K562 (cell line): ENCODE results near the gene USP49. TPM values are rescaled to one million over a fixed set of nuclear protein-coding genes. Genes with fewer than 3 reads are reported as not detected.

Experiments
- ATAC-seq: fragments of 200-7000 bp; cut with Tn5 transposase; 3 replicates; pipeline ENCODE4 v1.9.1; 2020; ENCODE audit warnings: moderate library complexity
- BruUV-seq: library from RNA; stranded (reverse); fragments of 400-500 nt; replicated peaks from 2 replicates; lab custom pipeline; 2021; lab: Mats Ljungman, UMichigan
- CTCF ChIA-PET: fragments of 300-600 bp; formaldehyde crosslinking; extraction: SDS; loops from one replicate; lab custom pipeline; 2021; ENCODE audit warnings: low intra/inter-chr PET ratio; lab: Yijun Ruan, JAX
- POLR2A ChIA-PET: fragments of 300-600, 350-650 bp; sonication (Branson Sonifier 250); formaldehyde crosslinking; extraction: SDS; loops from one replicate; lab custom pipeline; 2021; ENCODE audit warnings: antibody characterized with exemption, inconsistent platforms; lab: Yijun Ruan, JAX
- DNase-seq, 4 experiments: peaks; one replicate each; pipeline versions ENCODE4 v3.0.0 to v3.0.0-alpha.2; 2011 to 2018; ENCODE audit warnings: low spot score in 3 of 4, mixed read lengths in 3 of 4; ENCODE audit errors: extremely low read depth in 1 of 4
- FAIRE-seq: peaks from 2 replicates; lab custom pipeline; 2011; peaks lifted over from hg19 to GRCh38; lab: Jason Lieb, UNC
- H2AFZ ChIP-seq: 2 replicates; pipeline ENCODE4 v1.6.0; 2011; ENCODE audit warnings: low read depth, low read length, control low read depth, inconsistent platforms
- H3K27ac ChIP-seq: fragments of 200-600 bp; 3 replicates; pipeline ENCODE4 v1.8.0; 2011; ENCODE audit warnings: low read depth, mild to moderate bottlenecking, control low read depth, inconsistent platforms, low read length, moderate library complexity, mixed read lengths; ENCODE audit errors: extremely low read depth
- H3K27me3 ChIP-seq, 2 experiments: fragments of 300-600 bp in 1 of 2; 2 replicates in 1 of 2; 3 replicates in 1 of 2; pipeline versions ENCODE4 v1.6.0 to v1.8.0; 2011; ENCODE audit warnings: inconsistent platforms in 2 of 2, low read length in 2 of 2, mild to moderate bottlenecking in 1 of 2, mixed read lengths in 1 of 2, moderate library complexity in 1 of 2; ENCODE audit not compliant: control insufficient read depth in 2 of 2, insufficient read depth in 2 of 2
- H3K36me3 ChIP-seq: fragments of 300-600 bp; 3 replicates; pipeline ENCODE4 v1.8.0; 2011; ENCODE audit warnings: mild to moderate bottlenecking, low read length, inconsistent platforms; ENCODE audit not compliant: control insufficient read depth, insufficient read depth
- H3K4me1 ChIP-seq, 2 experiments: fragments of 200-600 bp in 1 of 2; replicated peaks in 1 of 2; 2 replicates in 1 of 2; 3 replicates in 1 of 2; pipeline versions ENCODE4 v1.5.1 to v1.8.0; 2011; ENCODE audit warnings: inconsistent platforms in 2 of 2, low read length in 2 of 2, mild to moderate bottlenecking in 1 of 2, mixed read lengths in 1 of 2, moderate library complexity in 1 of 2; ENCODE audit not compliant: control insufficient read depth in 2 of 2, insufficient read depth in 2 of 2
- H3K4me2 ChIP-seq: 2 replicates; pipeline ENCODE4 v1.6.1; 2011; ENCODE audit warnings: low read length, control low read depth, inconsistent platforms, mixed read lengths; ENCODE audit not compliant: insufficient read depth
- H3K4me3 ChIP-seq: fragments of 200-600 bp; sonication (generic), shearing (Covaris generic); 2 replicates; pipeline ENCODE4 v1.5.1; 2016; ENCODE audit warnings: control low read depth, inconsistent platforms
- H3K79me2 ChIP-seq: fragments of 200-600 bp; 3 replicates; pipeline ENCODE4 v1.8.0; 2011; ENCODE audit warnings: low read length, inconsistent platforms; ENCODE audit not compliant: control insufficient read depth, insufficient read depth
- H3K9ac ChIP-seq, 2 experiments: 2 replicates each; pipeline versions ENCODE4 v1.6.0 to v1.6.1; 2011; ENCODE audit warnings: low read depth in 2 of 2, low read length in 2 of 2, control low read depth in 1 of 2, inconsistent platforms in 1 of 2, mild to moderate bottlenecking in 1 of 2, mixed read lengths in 1 of 2; ENCODE audit not compliant: insufficient read depth in 1 of 2
- H3K9me1 ChIP-seq: one replicate; pipeline ENCODE4 v1.6.0; 2011; ENCODE audit warnings: inconsistent platforms, mild to moderate bottlenecking, low read length, moderate library complexity; ENCODE audit not compliant: control insufficient read depth, insufficient read depth
- H3K9me3 ChIP-seq: replicated peaks from 2 replicates; pipeline ENCODE4 v1.5.1; 2011; ENCODE audit warnings: low read depth, low read length, inconsistent platforms; ENCODE audit not compliant: control insufficient read depth, insufficient read depth
- H4K20me1 ChIP-seq: replicated peaks from 2 replicates; pipeline ENCODE4 v1.6.1; 2011; ENCODE audit warnings: low read length, inconsistent platforms, mixed read lengths; ENCODE audit not compliant: control insufficient read depth, insufficient read depth
- ARID3B ChIP-seq: fragments of 250-450 bp; sonication (Bioruptor Pico); IDR thresholded peaks from 2 replicates; pipeline ENCODE4 v1.4.0; 2020; ENCODE audit warnings: borderline replicate concordance
- CAMTA2 ChIP-seq: fragments of 250-450 bp; sonication (Bioruptor Pico); conservative IDR thresholded peaks from 2 replicates; pipeline ENCODE4 v1.5.1; 2022
- EGR1 ChIP-seq: fragments of 450-650 bp; conservative IDR thresholded peaks from 2 replicates; pipeline ENCODE4 v1.6.1; 2017; ENCODE audit warnings: mild to moderate bottlenecking
- KDM5B ChIP-seq: fragments of 200-600 bp; sonication (generic); IDR thresholded peaks from 2 replicates; pipeline ENCODE4 v1.6.1; 2012; ENCODE audit warnings: low read depth, mild to moderate bottlenecking, moderate library complexity, low read length, control low read depth, inconsistent platforms; ENCODE audit not compliant: insufficient replicate concordance
- MECOM ChIP-seq: fragments of 250-450 bp; sonication (Bioruptor Pico); IDR thresholded peaks from 2 replicates; pipeline ENCODE4 v1.8.0; 2022; ENCODE audit warnings: inconsistent platforms
- MTA2 ChIP-seq: fragments of 450-650 bp; IDR thresholded peaks from 2 replicates; pipeline ENCODE4 v1.6.1; 2016; ENCODE audit warnings: low read depth
- NCOR1 ChIP-seq: fragments of 450-650 bp; IDR thresholded peaks from 2 replicates; pipeline ENCODE4 v1.6.1; 2016; ENCODE audit warnings: mild to moderate bottlenecking, moderate library complexity
- POLR2AphosphoS5 ChIP-seq: IDR thresholded peaks from 2 replicates; pipeline ENCODE4 v1.6.1; 2011; ENCODE audit warnings: mild to moderate bottlenecking, low read depth, low read length, moderate library complexity; ENCODE audit not compliant: control insufficient read depth, insufficient read depth
- ZKSCAN3 ChIP-seq: fragments of 250-450 bp; sonication (Bioruptor Pico); IDR thresholded peaks from 2 replicates; pipeline ENCODE4 v1.4.0; 2020
- WGBS: fragments of 100-300 bp; shearing (Covaris generic); methylation state at CpG from one replicate; pipeline ENCODE4 v1.1.6; 2016; ENCODE audit warnings: low coverage, mixed read lengths; ENCODE audit not compliant: insufficient coverage; ENCODE audit errors: missing lambda C conversion rate; 5-methylcytosine and 5-hydroxymethylcytosine counted together
- in situ Hi-C: fragments of 300-500 bp; cut with MboI; formaldehyde crosslinking; loops from 4 replicates; pipeline ENCODE4 v1.15.0; 2018; ENCODE audit warnings: inconsistent platforms, mixed read lengths
- intact Hi-C: fragments of 100-400 bp; cut with micrococcal nuclease; formaldehyde crosslinking; loops from 2 replicates; pipeline ENCODE4 v1.14.2; 2022
- polyA plus RNA-seq, 8 experiments: library from polyadenylated mRNA; depleted of rRNA in 4 of 8; stranded (reverse) in 5 of 8; unstranded in 3 of 8; fragments of >200 nt; fragmentation: Nextera tagmentation in 2 of 8; fragmentation: Illumina TruSeq in 1 of 8; extraction: Ambion mirVana in 2 of 8; extraction: Trizol in 1 of 8; gene quantifications; 2 replicates each; pipeline versions ENCODE4 v1.2.1 to v1.2.3, GENCODE V29; 2011 to 2014; ENCODE audit warnings: inconsistent platforms in 1 of 8, missing spikeins in 1 of 8
- total RNA-seq, 7 experiments: library from RNA; depleted of rRNA in 6 of 7; stranded (reverse); fragments of >200 nt in 6 of 7; fragmentation: Illumina TruSeq in 2 of 7; extraction: Trizol in 2 of 7; gene quantifications; 2 replicates each; pipeline versions ENCODE4 v1.2.1 to v1.2.3, GENCODE V29; 2011 to 2021; ENCODE audit warnings: low replicate concordance in 1 of 7
- TF ChIP-seq, protein P1 (sequence below): fragments of 250-450 bp; sonication (Bioruptor Pico); IDR thresholded peaks from 2 replicates; pipeline ENCODE4 v1.6.1; 2021; ENCODE audit warnings: mild to moderate bottlenecking
- TF ChIP-seq, protein P2 (sequence below): fragments of 250-450 bp; sonication (Bioruptor Pico); IDR thresholded peaks from 2 replicates; pipeline ENCODE4 v1.5.0; 2020; ENCODE audit warnings: mild to moderate bottlenecking

USP49 gene
- total and polyA plus RNA-seq, 9 of the 15 experiments (the other 6 are each of a cell fraction or from before 2014, with no cell fraction given) = 1.0 to 9.9 (median 6.5) TPM

DNA sequence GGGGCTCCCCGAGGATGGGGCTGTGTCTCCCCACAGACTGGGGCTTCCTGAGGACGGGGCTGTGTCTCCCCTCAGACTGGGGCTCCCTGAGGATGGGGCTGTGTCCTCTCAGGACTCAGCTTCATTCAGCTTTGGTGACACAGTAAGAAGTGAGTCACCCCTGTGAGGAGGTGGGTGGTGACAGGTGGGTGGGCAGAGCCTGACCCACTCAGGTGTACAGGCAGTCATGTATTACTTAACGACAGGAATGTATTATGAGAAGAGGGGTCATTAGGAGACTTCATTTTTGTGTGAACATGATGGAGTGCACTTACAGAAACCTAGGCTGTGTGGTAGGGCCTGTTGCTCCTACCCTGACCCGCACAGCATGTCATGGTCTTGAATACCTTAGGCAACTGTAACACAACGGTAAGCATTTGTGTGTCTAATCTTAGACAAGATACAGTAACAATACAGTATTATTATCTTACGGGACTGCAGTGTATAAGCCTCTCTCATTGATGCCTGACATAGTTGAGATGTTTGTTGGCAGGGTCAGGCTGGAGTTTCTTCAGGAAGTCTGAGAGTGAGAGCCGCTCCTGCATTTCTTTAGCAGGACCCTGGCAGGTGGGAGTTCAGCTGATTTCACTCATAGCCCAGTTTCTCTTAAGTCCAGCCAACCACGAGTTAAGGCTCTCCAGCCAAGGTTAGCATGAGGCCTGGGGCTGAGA is 137.1 kb downstream of the USP49 start:
- H3K36me3 ChIP-seq = no peaks in the 10 kb centered on the region
- H3K4me3 ChIP-seq = no peak overlapping the region
- POLR2A ChIA-PET = interaction anchor here (0.9 to 1.6 kb wide), 4 partner anchors 9 to 16 kb away, joined by 3 to 6 read pairs (median 4); no protein-coding TSS in a partner anchor
- FAIRE-seq (no peak), ATAC-seq (no peak), DNase-seq (no peak)
- no TSS peak for BruUV-seq
- peaks cover 0 to 7% of the 10 kb centered on the region in 2 experiments; a peak in 1 of 5 replicates for H3K4me1 ChIP-seq
- intact Hi-C loops = no loop called here
- H3K9ac ChIP-seq = no peak overlapping the region
- CTCF ChIA-PET = no interaction called here
- no peak overlapping the region for H3K27ac ChIP-seq
- no peak overlapping the region for H3K4me2 ChIP-seq
- no peaks in the 10 kb centered on the region for H4K20me1 ChIP-seq
- no peaks in the 10 kb centered on the region for H3K79me2 ChIP-seq
- no peak overlapping the region for H2AFZ ChIP-seq
- 9% methylated on average over 8 of the region's 8 CpGs for WGBS
- TF ChIP-seq EGR1 (peak; percentile 48), CAMTA2 (CRISPR knock-in tag) (no peak)
- TF ChIP-seq, protein P1, sequence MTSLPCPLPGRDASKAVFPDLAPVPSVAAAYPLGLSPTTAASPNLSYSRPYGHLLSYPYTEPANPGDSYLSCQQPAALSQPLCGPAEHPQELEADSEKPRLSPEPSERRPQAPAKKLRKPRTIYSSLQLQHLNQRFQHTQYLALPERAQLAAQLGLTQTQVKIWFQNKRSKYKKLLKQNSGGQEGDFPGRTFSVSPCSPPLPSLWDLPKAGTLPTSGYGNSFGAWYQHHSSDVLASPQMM = no peak
- no peaks in the 10 kb centered on the region for H3K9me3 ChIP-seq
- peaks cover 37 to 60% of the 10 kb centered on the region in 2 experiments for H3K27me3 ChIP-seq
- in situ Hi-C loops = no loop called here
- no peaks in the 10 kb centered on the region for H3K9me1 ChIP-seq

- FAIRE-seq (no peak), ATAC-seq (no peak), DNase-seq (no peak)
- intact Hi-C loops = no loop called here
- no peak overlapping the region for H3K27ac ChIP-seq
- H3K9me3 ChIP-seq = no peaks in the 10 kb centered on the region
- no TSS peak for BruUV-seq
- peaks cover 0 to 7% of the 10 kb centered on the region in 2 experiments; a peak in 1 of 5 replicates for H3K4me1 ChIP-seq
- H3K4me2 ChIP-seq = no peak overlapping the region
- H3K4me3 ChIP-seq = no peak overlapping the region
- H3K36me3 ChIP-seq = no peaks in the 10 kb centered on the region
- POLR2A ChIA-PET = interaction anchor here (0.9 to 1.6 kb wide), 4 partner anchors 8 to 17 kb away, joined by 3 to 6 read pairs (median 4); no protein-coding TSS in a partner anchor
- CTCF ChIA-PET = no interaction called here
- in situ Hi-C loops = no loop called here
- H3K9me1 ChIP-seq = no peaks in the 10 kb centered on the region
- H3K27me3 ChIP-seq = peaks cover 37 to 56% of the 10 kb centered on the region in 2 experiments
- no peak overlapping the region; a peak in 1 of 4 replicates for H3K9ac ChIP-seq
- WGBS = 35% methylated on average over 6 of the region's 6 CpGs
- no peaks in the 10 kb centered on the region for H4K20me1 ChIP-seq
- H2AFZ ChIP-seq = no peak overlapping the region
- H3K79me2 ChIP-seq = no peaks in the 10 kb centered on the region
- no peak for TF ChIP-seq POLR2AphosphoS5
- no peak for TF ChIP-seq MECOM (CRISPR knock-in tag)
- no peak for TF ChIP-seq MTA2
- TF ChIP-seq, protein P2, sequence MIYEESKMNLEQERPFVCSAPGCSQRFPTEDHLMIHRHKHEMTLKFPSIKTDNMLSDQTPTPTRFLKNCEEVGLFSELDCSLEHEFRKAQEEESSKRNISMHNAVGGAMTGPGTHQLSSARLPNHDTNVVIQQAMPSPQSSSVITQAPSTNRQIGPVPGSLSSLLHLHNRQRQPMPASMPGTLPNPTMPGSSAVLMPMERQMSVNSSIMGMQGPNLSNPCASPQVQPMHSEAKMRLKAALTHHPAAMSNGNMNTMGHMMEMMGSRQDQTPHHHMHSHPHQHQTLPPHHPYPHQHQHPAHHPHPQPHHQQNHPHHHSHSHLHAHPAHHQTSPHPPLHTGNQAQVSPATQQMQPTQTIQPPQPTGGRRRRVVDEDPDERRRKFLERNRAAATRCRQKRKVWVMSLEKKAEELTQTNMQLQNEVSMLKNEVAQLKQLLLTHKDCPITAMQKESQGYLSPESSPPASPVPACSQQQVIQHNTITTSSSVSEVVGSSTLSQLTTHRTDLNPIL (CRISPR knock-in tag) = no peak
- no peak for TF ChIP-seq NCOR1
- no peak for TF ChIP-seq ZKSCAN3 (CRISPR knock-in tag)
- TF ChIP-seq ARID3B (CRISPR knock-in tag) = no peak
- no peak for TF ChIP-seq KDM5B
Observed at GRCh38 chr6:41757271-41757670, 137.9 kb downstream of the USP49 start.
